HG03175 (cell line): Measurements from ENCODE around the gene ALMS1.
"Not testable (repeated sequence)": the region's sequence is repeated elsewhere in the genome, so short reads cannot be mapped to it uniquely, and the experiment has no call there.

Source experiments
- ATAC-seq: cut with Tn5 transposase; IDR thresholded peaks from one replicate; pipeline ENCODE4 v1.9.1; 2021; ENCODE audit warnings: mild to moderate bottlenecking, moderate library complexity; ENCODE audit not compliant: unreplicated experiment

Gene ALMS1

DNA sequence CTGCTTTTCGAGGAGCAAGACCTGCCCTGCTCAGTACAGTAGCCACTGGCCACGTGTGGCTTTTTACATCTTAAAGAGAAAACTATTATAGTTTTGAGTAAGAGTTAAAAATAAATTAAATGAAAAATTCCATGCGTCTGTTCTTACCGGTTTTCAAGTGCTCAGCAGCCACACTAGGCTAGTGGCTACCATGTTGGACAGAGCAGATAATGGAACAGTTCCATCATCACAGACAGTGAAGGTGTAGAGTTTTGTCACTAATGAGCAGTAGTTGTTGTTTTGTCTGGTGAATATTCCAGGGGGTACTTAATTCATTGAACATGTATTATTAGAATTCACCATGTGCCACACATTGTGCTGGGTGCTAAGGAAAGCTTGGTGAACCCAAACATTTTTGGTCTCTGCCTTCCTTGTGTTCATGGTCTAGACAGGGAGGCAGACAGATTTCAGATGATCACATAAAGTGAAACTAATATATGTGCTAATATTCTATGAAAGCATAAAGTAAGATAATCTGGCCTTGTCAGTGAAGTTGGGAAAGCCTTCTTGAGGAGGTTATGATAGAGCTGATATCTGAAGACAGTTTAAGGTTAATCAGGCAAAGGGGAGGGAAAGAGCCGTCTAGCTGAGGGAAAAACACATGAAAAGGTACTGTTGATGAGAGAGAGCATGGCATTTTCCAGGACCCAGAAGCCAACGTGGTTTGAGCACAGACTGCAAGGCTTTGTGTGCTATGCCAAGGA, 1.4 kb downstream of the ALMS1 start:
- ATAC-seq: no peak

DNA sequence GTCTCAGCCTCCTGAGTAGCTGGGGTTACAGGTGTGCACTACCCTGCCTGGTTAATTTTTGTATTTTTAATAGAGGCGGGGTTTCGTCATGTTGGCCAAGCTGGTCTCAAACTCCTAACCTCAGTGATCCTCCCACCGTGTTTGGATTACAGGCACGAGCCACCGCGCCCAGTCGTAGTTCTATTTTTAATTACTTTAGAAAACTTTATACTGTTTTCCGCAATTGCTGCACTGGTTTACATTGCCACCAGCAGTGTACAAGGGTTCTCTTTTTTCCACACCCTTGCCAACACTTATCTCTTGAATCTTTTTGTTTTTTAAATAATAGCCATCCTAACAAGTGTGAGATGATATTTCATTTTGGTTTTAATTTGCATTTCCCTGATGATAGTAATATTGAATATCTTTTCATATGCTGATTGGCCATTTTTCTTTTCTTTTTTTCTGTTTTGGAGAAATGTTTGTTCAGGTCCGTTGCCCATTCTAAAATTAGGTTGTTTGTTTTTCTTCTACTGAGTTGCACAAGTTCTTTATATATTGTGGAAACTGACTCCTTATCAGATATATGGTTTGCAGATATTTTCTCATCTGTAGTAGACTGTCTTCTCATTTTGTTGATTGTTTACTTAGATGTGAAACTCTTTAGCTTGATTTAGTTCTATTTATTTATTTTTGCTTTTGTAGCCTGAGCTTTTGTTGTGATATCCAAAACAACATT, 16.9 kb downstream of the ALMS1 start:
- ATAC-seq: no peak

DNA sequence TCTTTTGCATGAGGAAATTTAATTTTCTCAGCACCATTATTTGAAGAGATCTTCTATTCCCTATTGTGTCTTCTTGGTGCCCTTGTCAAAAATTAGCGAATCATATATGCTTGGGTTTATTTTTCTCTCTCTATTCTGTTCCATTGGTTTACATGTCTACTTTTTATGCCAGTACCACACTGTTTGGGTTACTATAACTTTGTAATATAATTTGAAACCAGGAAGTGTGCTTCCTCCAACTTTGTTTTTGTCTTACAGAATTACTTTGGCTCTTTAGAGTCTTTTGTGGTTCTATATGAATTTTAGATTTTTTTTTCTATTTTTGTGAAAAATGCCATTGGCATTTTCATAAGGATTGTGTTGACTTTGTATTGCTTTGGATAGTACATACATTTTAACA, 17.6 kb downstream of the ALMS1 start:
- no peak for ATAC-seq

DNA sequence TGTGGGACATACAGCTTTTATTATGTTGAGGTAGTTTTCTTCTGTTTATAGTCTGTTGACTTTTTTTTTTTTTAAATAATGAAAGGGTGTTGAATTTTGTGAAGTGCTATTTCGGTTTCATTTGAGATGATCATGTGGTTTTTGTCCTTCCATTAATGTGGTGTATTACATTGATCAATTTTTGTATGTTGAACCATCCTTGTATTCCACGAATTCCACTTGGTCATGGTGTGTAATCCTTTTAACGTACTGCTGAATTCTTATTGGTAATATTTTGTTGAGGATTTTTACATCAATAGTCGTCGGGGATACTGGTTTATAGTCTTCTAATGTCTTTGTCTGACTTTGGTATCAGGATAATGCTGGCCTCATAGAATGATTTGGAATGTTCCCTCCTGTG, 18.8 kb downstream of the ALMS1 start:
- no peak for ATAC-seq

DNA sequence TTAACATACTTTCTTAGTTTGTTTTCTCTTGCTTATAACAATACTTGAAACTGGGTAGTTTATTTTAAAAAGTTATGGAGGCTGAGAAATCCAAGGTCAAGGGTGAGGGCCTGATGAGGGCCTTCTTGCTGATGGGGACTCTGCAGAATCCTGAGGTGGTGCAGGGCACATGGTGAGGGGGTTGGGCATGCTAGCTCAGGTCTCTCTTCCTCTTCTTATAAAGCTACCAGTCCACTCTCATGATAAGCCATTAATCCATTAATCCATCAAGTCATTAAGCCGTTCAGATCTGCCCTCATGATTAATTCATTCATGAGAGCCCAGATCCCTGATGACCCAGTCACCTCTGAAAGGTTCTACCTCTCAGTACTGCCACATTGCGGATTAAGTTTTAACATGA, 21.4 kb downstream of the ALMS1 start:
- no peak for ATAC-seq

DNA sequence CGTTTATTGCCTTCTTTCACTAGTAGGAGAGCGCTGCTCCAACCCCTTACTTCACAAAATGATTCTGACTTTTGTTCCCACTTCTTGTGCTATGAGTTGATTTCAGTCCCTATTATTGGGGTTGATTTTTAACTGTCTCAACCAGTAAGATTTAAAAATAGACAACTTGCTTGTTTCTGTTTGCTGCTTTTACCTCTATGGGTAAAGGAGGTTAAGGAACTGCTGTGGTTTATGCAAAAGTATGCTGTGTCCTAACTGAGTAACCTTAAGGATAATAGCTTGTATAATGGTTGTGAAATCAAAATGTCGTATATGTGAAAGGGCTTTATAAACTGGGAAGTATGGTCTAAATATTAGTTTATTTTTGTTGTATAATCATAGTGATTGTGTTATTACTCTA, 22.6 kb downstream of the ALMS1 start:
- peak; percentile 82 for ATAC-seq

DNA sequence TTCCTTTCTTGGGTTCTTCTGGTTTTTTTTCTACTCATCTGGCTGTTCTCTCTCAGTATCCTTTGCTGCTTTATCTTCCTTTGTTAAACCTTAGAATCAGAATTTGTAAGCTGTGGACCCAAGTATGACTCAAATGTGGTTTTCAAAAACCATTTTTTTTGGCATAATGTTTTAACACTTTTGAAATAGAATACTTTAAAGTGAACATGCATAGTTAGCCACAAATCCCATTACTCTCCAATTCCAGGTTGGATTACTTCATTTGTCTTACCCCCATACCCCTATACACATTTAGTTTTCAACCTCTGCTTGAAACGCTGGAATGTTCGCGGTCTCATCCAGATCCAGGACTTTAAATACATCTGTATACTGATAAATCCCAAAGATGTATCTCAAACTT, 29.1 kb downstream of the ALMS1 start:
- ATAC-seq: no peak

DNA sequence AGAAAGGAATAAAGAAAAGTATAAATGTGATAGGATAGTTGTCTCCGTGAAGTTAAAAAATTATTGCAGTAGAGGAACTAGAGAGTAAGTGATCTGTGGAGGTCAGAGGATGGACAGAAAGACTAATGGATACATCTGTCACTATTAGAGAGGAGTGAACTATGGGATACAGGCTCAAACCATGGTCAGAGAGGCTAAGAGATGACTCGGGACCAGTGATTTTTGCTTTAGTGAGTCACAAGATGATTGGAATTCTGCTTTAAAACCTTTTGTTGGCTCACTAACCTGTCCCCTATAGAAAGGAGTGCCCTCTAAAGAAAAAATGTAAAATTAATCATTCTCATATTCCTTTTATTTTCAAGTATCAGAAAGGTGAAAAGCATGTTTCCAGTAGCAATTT, 30.3 kb downstream of the ALMS1 start:
- ATAC-seq: no peak

DNA sequence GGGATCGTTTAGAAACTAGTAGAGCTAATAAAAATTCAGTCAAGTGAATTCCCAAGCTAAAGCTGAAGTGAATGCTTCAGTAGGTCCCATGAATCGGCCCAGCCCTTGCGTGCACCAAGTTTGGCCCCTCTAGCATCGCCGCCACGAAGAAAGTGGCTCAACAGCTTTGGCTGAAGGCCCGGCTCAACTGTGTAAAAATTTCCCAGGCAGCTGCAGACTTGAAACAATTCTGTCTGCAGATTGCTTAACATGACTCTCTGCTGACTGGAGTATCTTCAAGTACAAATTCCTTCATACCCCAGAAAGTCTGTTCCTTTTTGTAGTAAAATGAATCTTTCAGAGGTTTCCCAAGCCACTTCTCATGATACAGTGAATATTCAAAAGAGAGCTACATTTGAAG, 32.7 kb downstream of the ALMS1 start:
- no peak for ATAC-seq

DNA sequence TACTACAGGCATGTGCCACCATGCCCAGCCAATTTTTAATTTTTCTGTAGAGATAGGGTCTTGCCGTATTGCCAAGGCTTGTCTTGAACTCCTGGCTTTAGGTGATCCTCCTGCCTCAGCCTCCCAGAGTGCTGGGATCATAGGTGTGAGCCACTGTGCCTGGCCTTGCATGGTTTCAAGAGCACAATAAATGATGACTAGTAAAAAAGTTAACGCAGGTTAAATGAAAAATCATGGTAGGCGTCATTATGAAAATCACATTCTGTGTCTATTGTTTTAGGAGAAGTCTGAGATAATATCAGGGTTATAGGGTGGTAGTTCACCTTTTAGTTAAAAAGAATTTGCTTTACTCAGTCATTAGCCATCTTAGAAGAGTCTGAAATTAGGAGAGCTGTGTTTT, 38.3 kb downstream of the ALMS1 start:
- ATAC-seq: no peak

DNA sequence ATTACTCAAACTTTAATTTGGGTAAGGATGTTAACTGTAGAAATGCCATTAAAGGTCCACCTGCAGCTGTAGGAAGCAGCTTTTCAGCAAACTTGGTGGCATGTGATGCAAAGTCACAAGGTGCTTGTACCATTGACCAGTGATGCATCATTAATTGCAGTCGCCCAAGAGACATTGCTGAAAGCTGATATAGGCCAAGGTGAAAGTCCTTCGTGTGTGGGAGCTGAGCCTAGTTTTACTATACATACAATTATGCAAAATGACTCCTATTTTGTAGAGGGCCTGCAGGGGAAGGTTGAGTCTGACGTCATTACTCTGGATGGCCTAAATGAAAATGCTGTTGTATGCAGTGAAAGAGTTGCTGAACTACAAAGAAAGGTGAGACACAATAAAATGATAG, 40.5 kb downstream of the ALMS1 start:
- no peak for ATAC-seq

DNA sequence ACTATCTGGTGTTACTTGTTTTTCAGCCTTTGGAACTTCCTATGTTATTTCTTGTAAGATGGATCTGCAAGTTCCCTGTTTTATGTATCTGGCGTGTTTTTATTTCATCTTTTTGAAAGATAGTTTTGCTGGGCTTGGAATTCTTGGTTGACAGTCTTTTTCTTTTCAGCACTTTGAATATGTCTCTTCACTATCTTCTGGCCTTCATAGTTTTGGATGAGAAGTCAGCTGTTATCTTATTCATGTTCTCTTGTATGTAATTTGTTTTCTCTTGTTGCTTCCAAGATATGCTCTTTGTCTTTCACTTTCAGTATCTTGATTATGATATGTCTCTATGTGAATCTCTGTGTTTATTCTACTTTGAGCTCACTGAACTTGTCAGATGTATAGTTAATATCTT, 50.4 kb downstream of the ALMS1 start:
- ATAC-seq: no peak

DNA sequence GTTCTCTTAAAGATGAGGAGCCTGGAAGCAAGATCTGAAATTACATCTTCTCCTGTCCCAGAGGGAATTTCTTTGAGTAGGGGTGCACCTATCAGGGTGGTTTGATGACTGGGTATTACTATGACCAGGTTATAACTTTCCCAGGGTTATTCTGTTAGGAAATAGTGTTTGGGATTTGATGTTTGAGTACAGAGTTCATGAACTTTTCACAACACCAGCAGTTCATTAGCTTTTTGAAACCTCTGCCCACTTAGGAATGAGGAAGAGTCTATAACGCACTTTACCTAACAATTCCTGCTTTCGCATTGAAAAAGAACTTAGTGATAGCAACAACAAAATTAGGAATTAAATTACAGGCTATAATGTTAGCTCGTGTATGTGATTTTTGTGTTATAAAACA, 58.6 kb downstream of the ALMS1 start:
- ATAC-seq: no peak

DNA sequence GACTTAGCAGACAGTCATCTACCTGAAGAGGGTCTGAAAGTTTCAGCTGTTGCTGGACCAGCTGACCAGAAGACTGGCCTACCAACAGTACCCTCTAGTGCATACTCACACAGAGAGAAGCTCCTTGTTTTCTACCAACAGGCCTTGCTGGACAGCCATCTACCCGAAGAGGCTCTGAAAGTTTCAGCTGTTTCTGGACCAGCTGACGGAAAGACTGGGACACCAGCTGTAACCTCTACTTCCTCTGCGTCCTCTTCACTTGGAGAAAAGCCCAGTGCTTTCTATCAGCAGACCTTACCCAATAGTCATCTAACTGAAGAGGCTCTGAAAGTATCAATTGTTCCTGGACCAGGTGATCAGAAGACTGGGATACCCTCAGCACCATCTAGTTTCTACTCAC, 63.2 kb downstream of the ALMS1 start:
- ATAC-seq: no peak

DNA sequence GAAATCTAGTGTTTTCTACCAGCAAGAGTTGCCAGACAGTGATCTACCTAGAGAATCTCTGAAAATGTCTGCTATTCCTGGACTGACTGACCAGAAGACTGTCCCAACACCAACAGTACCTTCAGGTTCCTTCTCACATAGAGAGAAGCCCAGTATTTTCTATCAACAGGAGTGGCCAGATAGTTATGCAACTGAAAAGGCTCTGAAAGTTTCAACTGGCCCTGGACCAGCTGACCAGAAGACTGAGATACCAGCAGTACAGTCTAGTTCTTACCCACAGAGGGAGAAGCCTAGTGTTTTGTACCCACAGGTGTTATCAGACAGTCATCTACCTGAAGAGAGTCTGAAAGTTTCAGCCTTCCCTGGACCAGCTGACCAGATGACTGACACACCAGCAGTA, 63.8 kb downstream of the ALMS1 start:
- ATAC-seq: no peak

DNA sequence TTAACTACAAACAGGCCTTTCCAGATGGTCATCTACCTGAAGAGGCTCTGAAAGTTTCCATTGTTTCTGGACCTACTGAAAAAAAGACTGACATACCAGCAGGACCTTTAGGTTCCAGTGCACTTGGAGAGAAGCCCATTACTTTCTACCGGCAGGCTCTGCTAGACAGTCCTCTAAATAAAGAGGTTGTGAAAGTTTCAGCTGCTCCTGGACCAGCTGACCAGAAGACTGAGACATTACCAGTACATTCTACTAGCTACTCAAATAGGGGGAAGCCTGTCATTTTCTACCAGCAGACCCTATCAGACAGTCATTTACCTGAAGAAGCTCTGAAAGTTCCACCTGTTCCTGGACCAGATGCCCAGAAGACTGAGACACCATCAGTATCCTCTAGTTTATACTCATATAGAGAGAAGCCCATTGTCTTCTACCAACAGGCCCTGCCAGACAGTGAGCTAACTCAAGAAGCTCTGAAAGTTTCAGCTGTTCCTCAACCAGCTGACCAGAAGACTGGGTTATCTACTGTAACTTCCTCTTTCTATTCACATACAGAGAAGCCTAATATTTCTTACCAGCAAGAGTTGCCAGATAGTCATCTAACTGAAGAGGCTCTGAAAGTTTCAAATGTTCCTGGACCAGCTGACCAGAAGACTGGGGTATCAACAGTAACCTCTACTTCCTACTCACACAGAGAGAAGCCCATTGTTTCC, 65.8 kb downstream of the ALMS1 start:
- peak; percentile 94 for ATAC-seq

DNA sequence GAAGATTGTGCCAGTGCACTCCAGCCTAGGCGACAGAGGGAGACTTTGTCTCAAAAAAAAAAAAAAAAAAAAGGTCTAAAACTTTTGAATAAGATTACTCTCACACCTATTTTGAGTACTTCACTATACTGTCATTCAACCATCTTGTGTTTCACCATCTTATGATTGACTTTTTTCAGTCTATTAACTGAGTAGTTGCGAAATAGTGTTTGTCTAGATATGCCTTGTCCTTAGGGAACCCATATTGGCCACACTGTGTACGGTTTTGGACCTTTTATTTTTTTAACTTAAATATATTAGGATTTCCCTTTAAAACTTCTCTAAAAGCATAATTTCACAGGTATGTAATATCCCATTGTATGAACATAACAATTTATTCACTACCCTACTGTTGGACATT, 72.3 kb downstream of the ALMS1 start:
- ATAC-seq: no peak

DNA sequence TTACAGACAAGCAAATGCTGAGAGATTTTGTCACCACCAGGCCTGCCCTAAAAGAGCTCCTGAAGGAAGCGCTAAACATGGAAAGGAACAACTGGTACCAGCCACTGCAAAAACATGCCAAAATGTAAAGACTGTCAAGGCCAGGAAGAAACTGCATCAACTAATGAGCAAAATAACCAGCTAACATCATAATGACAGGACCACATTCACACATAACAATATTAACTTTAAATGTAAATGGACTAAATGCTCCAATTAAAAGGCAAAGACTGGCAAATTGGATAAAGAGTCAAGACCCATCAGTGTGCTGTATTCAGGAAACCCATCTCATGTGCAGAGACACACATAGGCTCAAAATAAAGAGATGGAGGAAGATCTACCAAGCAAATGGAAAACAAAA, 76.8 kb downstream of the ALMS1 start:
- not testable (repeated sequence) for ATAC-seq

DNA sequence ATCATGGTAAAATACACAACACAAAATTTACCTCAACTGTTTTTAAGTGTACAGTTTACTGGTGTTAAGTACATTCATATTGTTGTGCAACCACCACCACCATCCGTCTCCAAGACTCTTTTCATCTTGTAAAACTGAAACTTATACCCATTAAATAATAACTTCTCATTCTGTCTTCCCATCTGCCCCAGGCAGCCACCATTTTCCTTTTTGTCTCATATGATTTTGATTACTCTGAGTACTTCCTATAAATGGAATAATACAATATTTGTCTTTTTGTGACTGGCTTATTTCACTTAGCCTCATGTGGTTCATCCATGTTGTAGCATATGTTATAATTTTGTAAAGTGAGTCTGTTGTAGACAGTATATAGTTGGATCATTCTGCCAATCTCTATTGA, 82.7 kb downstream of the ALMS1 start:
- ATAC-seq: no peak

DNA sequence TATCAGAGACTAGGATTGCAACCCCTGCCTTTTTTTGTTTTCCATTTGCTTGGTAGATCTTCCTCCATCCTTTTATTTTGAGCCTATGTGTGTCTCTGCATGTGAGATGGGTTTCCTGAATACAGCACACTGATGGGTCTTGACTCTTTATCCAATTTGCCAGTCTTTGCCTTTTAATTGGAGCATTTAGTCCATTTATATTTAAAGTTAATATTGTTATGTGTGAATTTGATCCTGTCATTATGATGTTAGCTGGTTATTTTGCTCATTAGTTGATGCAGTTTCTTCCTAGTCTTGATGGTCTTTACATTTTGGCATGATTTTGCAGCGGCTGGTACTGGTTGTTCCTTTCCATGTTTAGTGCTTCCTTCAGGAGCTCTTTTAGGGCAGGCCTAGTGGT, 98.2 kb downstream of the ALMS1 start:
- ATAC-seq: not testable (repeated sequence)

DNA sequence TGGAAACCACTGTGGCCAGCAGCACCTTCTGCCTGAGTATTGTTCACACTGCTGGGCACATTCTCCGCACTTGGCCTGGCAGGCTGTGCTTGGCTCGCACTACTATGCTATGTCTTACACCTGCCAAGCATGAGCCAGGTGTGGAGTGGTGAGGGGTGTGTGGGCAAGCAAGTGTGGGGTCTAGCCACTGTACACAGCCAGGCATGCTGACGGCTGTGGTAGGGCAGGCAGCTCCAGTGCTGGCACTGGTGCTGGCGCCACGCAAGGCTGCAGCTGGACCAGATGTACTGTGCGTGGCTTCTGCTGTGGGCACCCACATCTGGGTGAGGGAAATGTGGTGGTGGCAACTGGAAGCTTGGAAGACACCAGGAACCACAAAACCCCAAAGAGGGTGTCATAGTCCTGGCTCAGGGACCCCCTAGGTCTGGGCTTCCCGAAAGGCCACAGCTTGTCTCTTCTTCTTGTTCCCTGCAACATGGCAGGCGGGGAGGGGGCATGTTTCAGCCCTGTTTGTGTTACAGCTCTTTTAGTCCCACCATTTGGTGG, 101.5 kb downstream of the ALMS1 start:
- ATAC-seq: no peak

DNA sequence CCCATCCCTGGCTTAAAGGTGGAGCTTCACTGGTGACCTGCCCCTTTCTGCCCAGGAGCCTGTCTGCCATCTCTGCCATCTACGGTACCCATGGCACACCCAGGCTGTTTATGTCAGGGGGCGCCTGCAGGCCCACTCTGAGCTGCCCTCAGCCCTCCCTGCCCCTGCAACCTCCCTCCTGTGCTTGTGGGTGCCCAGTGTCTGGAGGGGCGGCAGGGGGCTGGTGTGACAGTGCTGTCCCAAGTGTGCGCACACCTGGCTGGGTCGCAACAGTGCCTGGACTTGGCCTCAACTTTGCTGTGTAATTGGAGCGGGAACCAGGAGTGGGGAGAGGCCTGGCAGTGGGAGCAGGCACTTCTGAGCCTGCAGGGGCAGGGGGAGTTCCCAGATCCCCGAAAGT, 102.4 kb downstream of the ALMS1 start:
- ATAC-seq: no peak
